Measurements from ENCODE around the gene GINS1.

The GINS1 gene

GRCh38 chr20:25378189-25378883 is 29.1 kb upstream of the GINS1 start:
- H3K4me3 ChIP-seq (replicated peaks in 1 of 2; ENCODE audit: low read depth in 2 of 2, low read length in 2 of 2): no peak overlapping the region
- no peak for TF ChIP-seq CTCF (IDR thresholded peaks at IDR 0.05; ENCODE audit: low read depth, low read length)
- no peak for DNase-seq (ENCODE audit: low read depth in 2 of 2)

- DNase-seq (ENCODE audit: low read depth in 2 of 2): no peak
- no peak overlapping the region for H3K4me3 ChIP-seq (replicated peaks in 1 of 2; ENCODE audit: low read depth in 2 of 2, low read length in 2 of 2)
- TF ChIP-seq CTCF (IDR thresholded peaks at IDR 0.05; ENCODE audit: low read depth, low read length): no peak
These were observed 28.4 kb upstream of the GINS1 start for GRCh38 chr20:25378884-25379733.

GRCh38 chr20:25380945-25381614 is 26.4 kb upstream of the GINS1 start:
- no peak for TF ChIP-seq CTCF (IDR thresholded peaks at IDR 0.05; ENCODE audit: low read depth, low read length)
- H3K4me3 ChIP-seq (replicated peaks in 1 of 2; ENCODE audit: low read depth in 2 of 2, low read length in 2 of 2): no peak overlapping the region
- DNase-seq (ENCODE audit: low read depth in 2 of 2): no peak

- H3K4me3 ChIP-seq (replicated peaks in 1 of 2; ENCODE audit: low read depth in 2 of 2, low read length in 2 of 2): no peak overlapping the region
- peak in 1 of 2 donors; percentile 5 for DNase-seq (ENCODE audit: low read depth in 2 of 2)
- TF ChIP-seq CTCF (IDR thresholded peaks at IDR 0.05; ENCODE audit: low read depth, low read length): no peak
These were observed 24.6 kb upstream of the GINS1 start for GRCh38 chr20:25382704-25383370.

GRCh38 chr20:25389401-25389857 is 18.0 kb upstream of the GINS1 start:
- DNase-seq (ENCODE audit: low read depth in 2 of 2): peak; percentile 36 to 49
- no peak for TF ChIP-seq CTCF (IDR thresholded peaks at IDR 0.05; ENCODE audit: low read depth, low read length)
- peak overlapping the region; percentile 88 to 95 for H3K4me3 ChIP-seq (replicated peaks in 1 of 2; ENCODE audit: low read depth in 2 of 2, low read length in 2 of 2)

- TF ChIP-seq CTCF (IDR thresholded peaks at IDR 0.05; ENCODE audit: low read depth, low read length): no peak
- peak in 1 of 2 donors; percentile 17 for DNase-seq (ENCODE audit: low read depth in 2 of 2)
- peak overlapping the region; percentile 88 to 95 for H3K4me3 ChIP-seq (replicated peaks in 1 of 2; ENCODE audit: low read depth in 2 of 2, low read length in 2 of 2)
These were observed 17.5 kb upstream of the GINS1 start for GRCh38 chr20:25389858-25390537.
